HepG2 (cell line): ENCODE measurements around the gene UQCC5. TPM values are rescaled to one million over a fixed set of nuclear protein-coding genes. Genes with fewer than 3 reads are reported as not detected.

ENCODE experiments used
- ATAC-seq: fragments of 200-7000 bp; cut with Tn5 transposase; 3 replicates; pipeline ENCODE4 v1.9.1; 2020; ENCODE audit warnings: mild to moderate bottlenecking, moderate library complexity
- BruUV-seq: library from RNA; stranded (reverse); fragments of 400-500 nt; replicated peaks from 2 replicates; lab custom pipeline; 2021; lab: Mats Ljungman, UMichigan
- CTCF ChIA-PET: fragments of 300-600 bp; formaldehyde crosslinking; extraction: SDS; loops from one replicate; lab custom pipeline; 2021; ENCODE audit warnings: low total read pairs, inconsistent platforms, low intra/inter-chr PET ratio; lab: Yijun Ruan, JAX
- POLR2A ChIA-PET: fragments of 350-600 bp; sonication (Branson Sonifier 250); formaldehyde crosslinking; loops from one replicate; lab custom pipeline; 2020; ENCODE audit warnings: antibody characterized with exemption, inconsistent platforms; lab: Yijun Ruan, JAX
- DNase-seq: peaks from one replicate; pipeline ENCODE4 v3.0.0-alpha.2; 2015; ENCODE audit warnings: low spot score
- FAIRE-seq: peaks from 3 replicates; lab custom pipeline; 2011; peaks lifted over from hg19 to GRCh38; lab: Jason Lieb, UNC
- H2AFZ ChIP-seq: one replicate; pipeline ENCODE4 v1.6.1; 2011; ENCODE audit warnings: low read length, inconsistent platforms
- H3K27ac ChIP-seq: fragments of 300-600 bp; 3 replicates; pipeline ENCODE4 v1.8.0; 2011; ENCODE audit warnings: mixed run types, mild to moderate bottlenecking, mixed read lengths, low read length, inconsistent platforms; ENCODE audit not compliant: insufficient read depth; ENCODE audit errors: extremely low read length
- H3K27me3 ChIP-seq, 2 experiments: fragments of 200-600 bp in 1 of 2; 2 replicates in 1 of 2; 3 replicates in 1 of 2; pipeline versions ENCODE4 v1.6.0 to v1.8.0; 2011; ENCODE audit warnings: low read length in 2 of 2, mild to moderate bottlenecking in 2 of 2, moderate library complexity in 2 of 2, inconsistent platforms in 1 of 2; ENCODE audit not compliant: insufficient read depth in 2 of 2, control insufficient read depth in 1 of 2
- H3K36me3 ChIP-seq, 2 experiments: fragments of 200-600 bp in 1 of 2; replicated peaks in 1 of 2; 2 replicates in 1 of 2; 3 replicates in 1 of 2; pipeline versions ENCODE4 v1.5.1 to v1.8.0; 2011; ENCODE audit warnings: low read length in 2 of 2, inconsistent platforms in 1 of 2; ENCODE audit not compliant: insufficient read depth in 2 of 2, control insufficient read depth in 1 of 2
- H3K4me1 ChIP-seq: 2 replicates; pipeline ENCODE4 v1.5.1; 2012; ENCODE audit warnings: low read length, inconsistent platforms; ENCODE audit not compliant: insufficient read depth
- H3K4me2 ChIP-seq: 2 replicates; pipeline ENCODE4 v1.6.0; 2011; ENCODE audit warnings: low read depth, low read length, inconsistent platforms
- H3K4me3 ChIP-seq, 3 experiments: fragments of 200-600 bp in 1 of 3; sonication (generic), shearing (Covaris generic) in 1 of 3; replicated peaks in 1 of 3; 2 replicates each; pipeline ENCODE4 v1.5.1; 2011 to 2016; ENCODE audit warnings: low read length in 3 of 3, inconsistent platforms in 2 of 3, low read depth in 2 of 3, mild to moderate bottlenecking in 2 of 3, control low read depth in 1 of 3, mixed read lengths in 1 of 3; ENCODE audit not compliant: insufficient read depth in 1 of 3
- H3K79me2 ChIP-seq: one replicate; pipeline ENCODE4 v1.6.1; 2011; ENCODE audit warnings: low read length, inconsistent platforms; ENCODE audit not compliant: insufficient read depth
- H3K9ac ChIP-seq: 2 replicates; pipeline ENCODE4 v1.6.0; 2011; ENCODE audit warnings: mild to moderate bottlenecking, low read depth, low read length, inconsistent platforms; ENCODE audit not compliant: insufficient read depth
- H3K9me3 ChIP-seq: 2 replicates; pipeline ENCODE4 v1.5.1; 2012; ENCODE audit warnings: mild to moderate bottlenecking, low read length
- H4K20me1 ChIP-seq: 2 replicates; pipeline ENCODE4 v1.6.0; 2011; ENCODE audit warnings: inconsistent platforms, mild to moderate bottlenecking, low read length, moderate library complexity; ENCODE audit not compliant: insufficient read depth
- CCDC6 ChIP-seq: sonication (generic); formaldehyde crosslinking; IDR thresholded peaks from 2 replicates; pipeline ENCODE4 v1.8.1; 2022; ENCODE audit warnings: mild to moderate bottlenecking, missing genetic modification reagents, moderate library complexity
- HNRNPUL1 ChIP-seq: fragments of 200-400 bp; formaldehyde crosslinking; IDR thresholded peaks from 2 replicates; pipeline ENCODE4 v1.6.1; 2017; ENCODE audit warnings: low read depth, mild to moderate bottlenecking, low read length, moderate library complexity
- JUND ChIP-seq: sonication (generic); formaldehyde crosslinking; IDR thresholded peaks from 2 replicates; pipeline ENCODE4 v1.8.0; 2022; ENCODE audit warnings: mild to moderate bottlenecking, missing genetic modification reagents
- SETDB1 ChIP-seq: sonication (generic); formaldehyde crosslinking; IDR thresholded peaks from 2 replicates; pipeline ENCODE4 v1.5.1; 2020; ENCODE audit warnings: missing genetic modification reagents, mild to moderate bottlenecking, borderline replicate concordance
- SKIL ChIP-seq: sonication (generic); formaldehyde crosslinking; IDR thresholded peaks from 2 replicates; pipeline ENCODE4 v1.8.0; 2022; ENCODE audit warnings: missing genetic modification reagents, mild to moderate bottlenecking, moderate library complexity, borderline replicate concordance
- SMARCE1 ChIP-seq: fragments of 450-650 bp; IDR thresholded peaks from 2 replicates; pipeline ENCODE4 v1.6.1; 2017; ENCODE audit warnings: borderline replicate concordance
- WGBS: methylation state at CpG from one replicate; pipeline ENCODE4 v1.1.6; 2017; ENCODE audit warnings: low lambda C conversion rate; 5-methylcytosine and 5-hydroxymethylcytosine counted together
- in situ Hi-C: cut with HindIII; loops from 2 replicates; pipeline ENCODE4 v1.10.0; 2017; ENCODE audit warnings: low pct_unique_long_range_greater_than_20kb; ENCODE audit not compliant: extremely low pct_ligation_motif_present
- intact Hi-C: fragments of 100-400 bp; cut with micrococcal nuclease; formaldehyde crosslinking; loops from one replicate; pipeline ENCODE4 v1.10.0; 2022; ENCODE audit not compliant: unreplicated experiment
- polyA plus RNA-seq, 8 experiments: library from polyadenylated mRNA; depleted of rRNA in 3 of 8; stranded (reverse) in 7 of 8; unstranded in 1 of 8; fragments of >200 nt; fragmentation: Illumina TruSeq in 4 of 8; extraction: Trizol in 4 of 8; gene quantifications; 2 replicates each; pipeline versions ENCODE4 v1.2.1 to v1.2.3, GENCODE V29; 2011 to 2016; ENCODE audit warnings: low read depth in 4 of 8, missing spikeins in 1 of 8, mixed read lengths in 1 of 8; ENCODE audit not compliant: insufficient read depth in 1 of 8
- total RNA-seq, 5 experiments: library from RNA; depleted of rRNA; stranded (reverse); fragments of >200 nt; fragmentation: Illumina TruSeq; extraction: Trizol; gene quantifications; 2 replicates each; pipeline ENCODE4 v1.2.3, GENCODE V29; 2016; ENCODE audit warnings: low read depth in 1 of 5
- TF ChIP-seq, protein P1 (sequence below): fragments of 450-650 bp; IDR thresholded peaks from 2 replicates; pipeline ENCODE4 v1.6.1; 2016
- TF ChIP-seq, protein P2 (sequence below): sonication (generic); formaldehyde crosslinking; IDR thresholded peaks from 2 replicates; pipeline ENCODE4 v1.5.1; 2020; ENCODE audit warnings: mild to moderate bottlenecking, missing genetic modification reagents, moderate library complexity

UQCC5 gene
- total and polyA plus RNA-seq, 2 of the 13 experiments (the other 11 are each of a cell fraction or from before 2014, with no cell fraction given): 15.4 to 29.5 TPM

- TF ChIP-seq SKIL: no peak
- no peak for TF ChIP-seq HNRNPUL1
- no peak for TF ChIP-seq CCDC6 (CRISPR knock-in tag)
- TF ChIP-seq SMARCE1: no peak
These were observed 23.1 kb upstream of the UQCC5 start (continued) for GRCh38 chr3:52513281-52513680.

DNA sequence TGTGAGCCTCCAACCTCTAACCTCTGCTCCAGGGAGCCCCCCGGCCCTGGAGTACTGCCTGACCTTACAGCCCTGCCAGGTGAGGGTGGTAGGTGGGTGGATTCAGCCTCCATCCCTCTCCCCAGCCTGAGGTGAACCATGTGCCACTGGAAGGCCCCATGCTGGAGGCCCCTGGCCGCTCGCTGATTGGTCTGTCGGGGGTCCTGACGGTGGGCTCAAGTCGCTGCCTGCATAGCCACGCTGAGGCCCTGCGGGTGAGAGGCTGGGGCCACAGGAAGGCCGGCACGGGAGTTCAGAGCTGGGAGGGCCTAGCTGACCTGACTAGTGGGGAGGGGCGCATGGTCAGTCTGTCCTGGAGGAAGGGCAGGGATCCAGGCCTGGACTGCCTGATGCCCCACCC lies 21.8 kb upstream of the UQCC5 start:
- POLR2A ChIA-PET: interaction anchor here (1.5 kb wide), 1 partner anchor 18 kb away, joined by 3 read pairs; no protein-coding TSS in a partner anchor

More for the DNA sequence above, 21.8 kb upstream of the UQCC5 start:
- Histone ChIP-seq H3K79me2 (no peaks in the 10 kb centered on the region), H3K27me3 (peaks cover 27 to 84% of the 10 kb centered on the region in 2 experiments), H3K36me3 (no peaks in the 10 kb centered on the region), H3K27ac (no peak overlapping the region), H3K9me3 (no peaks in the 10 kb centered on the region), H4K20me1 (no peaks in the 10 kb centered on the region), H2AFZ (no peak overlapping the region), H3K4me1 (peaks cover 27% of the 10 kb centered on the region), H3K4me2 (peak overlapping the region; percentile 61; the same call in 1 of the 2 replicates), H3K4me3 (peak overlapping the region in 1 of 3 experiments; percentile 13; a peak in 1 of 6 replicates), H3K9ac (no peak overlapping the region)
- FAIRE-seq: no peak
- 0% methylated on average over 5 of the region's 11 CpGs for WGBS
- in situ Hi-C loops (no loop called here), intact Hi-C loops (no loop called here)
- no peak for DNase-seq
- no peak for ATAC-seq
- BruUV-seq: no TSS peak
- CTCF ChIA-PET: no interaction called here
- TF ChIP-seq, protein P1, sequence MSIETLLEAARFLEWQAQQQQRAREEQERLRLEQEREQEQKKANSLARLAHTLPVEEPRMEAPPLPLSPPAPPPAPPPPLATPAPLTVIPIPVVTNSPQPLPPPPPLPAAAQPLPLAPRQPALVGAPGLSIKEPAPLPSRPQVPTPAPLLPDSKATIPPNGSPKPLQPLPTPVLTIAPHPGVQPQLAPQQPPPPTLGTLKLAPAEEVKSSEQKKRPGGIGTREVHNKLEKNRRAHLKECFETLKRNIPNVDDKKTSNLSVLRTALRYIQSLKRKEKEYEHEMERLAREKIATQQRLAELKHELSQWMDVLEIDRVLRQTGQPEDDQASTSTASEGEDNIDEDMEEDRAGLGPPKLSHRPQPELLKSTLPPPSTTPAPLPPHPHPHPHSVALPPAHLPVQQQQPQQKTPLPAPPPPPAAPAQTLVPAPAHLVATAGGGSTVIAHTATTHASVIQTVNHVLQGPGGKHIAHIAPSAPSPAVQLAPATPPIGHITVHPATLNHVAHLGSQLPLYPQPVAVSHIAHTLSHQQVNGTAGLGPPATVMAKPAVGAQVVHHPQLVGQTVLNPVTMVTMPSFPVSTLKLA: peak; percentile 46; the same call in 1 of the 2 replicates
- TF ChIP-seq JUND (CRISPR knock-in tag) (no peak), SETDB1 (CRISPR knock-in tag) (no peak)
- TF ChIP-seq, protein P2, sequence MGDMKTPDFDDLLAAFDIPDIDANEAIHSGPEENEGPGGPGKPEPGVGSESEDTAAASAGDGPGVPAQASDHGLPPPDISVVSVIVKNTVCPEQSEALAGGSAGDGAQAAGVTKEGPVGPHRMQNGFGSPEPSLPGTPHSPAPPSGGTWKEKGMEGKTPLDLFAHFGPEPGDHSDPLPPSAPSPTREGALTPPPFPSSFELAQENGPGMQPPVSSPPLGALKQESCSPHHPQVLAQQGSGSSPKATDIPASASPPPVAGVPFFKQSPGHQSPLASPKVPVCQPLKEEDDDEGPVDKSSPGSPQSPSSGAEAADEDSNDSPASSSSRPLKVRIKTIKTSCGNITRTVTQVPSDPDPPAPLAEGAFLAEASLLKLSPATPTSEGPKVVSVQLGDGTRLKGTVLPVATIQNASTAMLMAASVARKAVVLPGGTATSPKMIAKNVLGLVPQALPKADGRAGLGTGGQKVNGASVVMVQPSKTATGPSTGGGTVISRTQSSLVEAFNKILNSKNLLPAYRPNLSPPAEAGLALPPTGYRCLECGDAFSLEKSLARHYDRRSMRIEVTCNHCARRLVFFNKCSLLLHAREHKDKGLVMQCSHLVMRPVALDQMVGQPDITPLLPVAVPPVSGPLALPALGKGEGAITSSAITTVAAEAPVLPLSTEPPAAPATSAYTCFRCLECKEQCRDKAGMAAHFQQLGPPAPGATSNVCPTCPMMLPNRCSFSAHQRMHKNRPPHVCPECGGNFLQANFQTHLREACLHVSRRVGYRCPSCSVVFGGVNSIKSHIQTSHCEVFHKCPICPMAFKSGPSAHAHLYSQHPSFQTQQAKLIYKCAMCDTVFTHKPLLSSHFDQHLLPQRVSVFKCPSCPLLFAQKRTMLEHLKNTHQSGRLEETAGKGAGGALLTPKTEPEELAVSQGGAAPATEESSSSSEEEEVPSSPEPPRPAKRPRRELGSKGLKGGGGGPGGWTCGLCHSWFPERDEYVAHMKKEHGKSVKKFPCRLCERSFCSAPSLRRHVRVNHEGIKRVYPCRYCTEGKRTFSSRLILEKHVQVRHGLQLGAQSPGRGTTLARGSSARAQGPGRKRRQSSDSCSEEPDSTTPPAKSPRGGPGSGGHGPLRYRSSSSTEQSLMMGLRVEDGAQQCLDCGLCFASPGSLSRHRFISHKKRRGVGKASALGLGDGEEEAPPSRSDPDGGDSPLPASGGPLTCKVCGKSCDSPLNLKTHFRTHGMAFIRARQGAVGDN (CRISPR knock-in tag): peak; percentile 27; the same call in 1 of the 2 replicates
- TF ChIP-seq, all 625 proteins: peak for 2
